Measurements from ENCODE around the gene CHTOP. TPM values are rescaled to one million over a fixed set of nuclear protein-coding genes. Genes with fewer than 3 reads are reported as not detected.
A peak's percentile ranks its signal among the peaks of the same experiment; 100 is the strongest.

Gene CHTOP
- total RNA-seq, 1 experiment from 2014 or later, result 156 TPM

DNA sequence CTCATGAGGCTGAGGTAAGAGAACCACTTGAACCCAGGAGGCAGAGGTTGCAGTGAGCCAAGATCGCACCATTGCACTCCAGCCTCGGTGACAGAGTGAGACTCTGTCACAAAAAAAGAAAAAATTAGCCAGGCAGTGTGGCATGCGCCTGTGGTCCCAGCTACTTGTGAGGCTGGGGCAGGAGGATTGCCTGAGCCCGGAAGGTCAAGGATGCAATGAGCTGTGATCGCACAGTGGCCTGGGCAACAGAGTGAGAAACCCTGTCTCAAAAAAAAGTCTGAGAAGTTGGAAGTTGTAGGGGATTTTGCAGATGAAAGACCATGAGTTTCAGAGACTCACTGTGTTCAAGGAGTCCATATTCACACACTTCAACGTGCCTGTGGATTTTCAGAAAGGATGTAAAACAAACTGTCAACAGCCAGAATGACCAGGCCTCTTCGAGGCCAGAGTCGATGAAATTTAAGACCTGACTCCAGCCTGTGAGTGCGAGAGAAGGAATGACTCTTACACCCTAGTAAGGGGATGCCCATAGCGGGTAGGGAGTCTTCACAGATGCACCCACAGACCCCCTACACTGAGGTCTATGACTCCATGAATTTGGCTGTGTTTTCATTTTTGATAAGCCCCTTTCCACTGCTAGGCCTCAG, 8.8 kb upstream of the CHTOP start:
- peaks cover 31% of the 10 kb centered on the region for H3K4me1 Mint-ChIP-seq (ENCODE audit: insufficient read depth, unreplicated experiment)
- H3K4me3 Mint-ChIP-seq (ENCODE audit: unreplicated experiment), result peak overlapping the region; percentile 84
- no peaks in the 10 kb centered on the region for H3K27me3 Mint-ChIP-seq (ENCODE audit: insufficient read depth, unreplicated experiment)
- no peaks in the 10 kb centered on the region for H3K9me3 Mint-ChIP-seq (ENCODE audit: unreplicated experiment)
- TF ChIP-seq, protein P1, sequence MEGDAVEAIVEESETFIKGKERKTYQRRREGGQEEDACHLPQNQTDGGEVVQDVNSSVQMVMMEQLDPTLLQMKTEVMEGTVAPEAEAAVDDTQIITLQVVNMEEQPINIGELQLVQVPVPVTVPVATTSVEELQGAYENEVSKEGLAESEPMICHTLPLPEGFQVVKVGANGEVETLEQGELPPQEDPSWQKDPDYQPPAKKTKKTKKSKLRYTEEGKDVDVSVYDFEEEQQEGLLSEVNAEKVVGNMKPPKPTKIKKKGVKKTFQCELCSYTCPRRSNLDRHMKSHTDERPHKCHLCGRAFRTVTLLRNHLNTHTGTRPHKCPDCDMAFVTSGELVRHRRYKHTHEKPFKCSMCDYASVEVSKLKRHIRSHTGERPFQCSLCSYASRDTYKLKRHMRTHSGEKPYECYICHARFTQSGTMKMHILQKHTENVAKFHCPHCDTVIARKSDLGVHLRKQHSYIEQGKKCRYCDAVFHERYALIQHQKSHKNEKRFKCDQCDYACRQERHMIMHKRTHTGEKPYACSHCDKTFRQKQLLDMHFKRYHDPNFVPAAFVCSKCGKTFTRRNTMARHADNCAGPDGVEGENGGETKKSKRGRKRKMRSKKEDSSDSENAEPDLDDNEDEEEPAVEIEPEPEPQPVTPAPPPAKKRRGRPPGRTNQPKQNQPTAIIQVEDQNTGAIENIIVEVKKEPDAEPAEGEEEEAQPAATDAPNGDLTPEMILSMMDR (IDR thresholded peaks at IDR 0.05; ENCODE audit: unreplicated experiment), result no peak
- BruUV-seq (replicated peaks), result no TSS peak
- no peak overlapping the region for H3K27ac Mint-ChIP-seq (ENCODE audit: low read depth, unreplicated experiment)
- no peak for DNase-seq (ENCODE audit: unreplicated experiment)
- CTCF ChIA-PET, result interaction anchor here (0.6 to 9.3 kb wide), 10 partner anchors 9 to 272 kb away, joined by 3 to 195 read pairs (median 5); partner anchors contain the start of genes CHTOP, S100A14 and S100A16
- H3K36me3 Mint-ChIP-seq (ENCODE audit: insufficient read depth, unreplicated experiment), result peaks cover 43% of the 10 kb centered on the region
- intact Hi-C loops (cut with micrococcal nuclease), result no loop called here
- POLR2A ChIA-PET, result interaction anchor here (1.3 to 46.1 kb wide), 3 partner anchors 9 to 55 kb away, joined by 3 to 1272 read pairs (median 1272); partner anchors contain the start of genes CHTOP, S100A1, S100A13 and S100A14

DNA sequence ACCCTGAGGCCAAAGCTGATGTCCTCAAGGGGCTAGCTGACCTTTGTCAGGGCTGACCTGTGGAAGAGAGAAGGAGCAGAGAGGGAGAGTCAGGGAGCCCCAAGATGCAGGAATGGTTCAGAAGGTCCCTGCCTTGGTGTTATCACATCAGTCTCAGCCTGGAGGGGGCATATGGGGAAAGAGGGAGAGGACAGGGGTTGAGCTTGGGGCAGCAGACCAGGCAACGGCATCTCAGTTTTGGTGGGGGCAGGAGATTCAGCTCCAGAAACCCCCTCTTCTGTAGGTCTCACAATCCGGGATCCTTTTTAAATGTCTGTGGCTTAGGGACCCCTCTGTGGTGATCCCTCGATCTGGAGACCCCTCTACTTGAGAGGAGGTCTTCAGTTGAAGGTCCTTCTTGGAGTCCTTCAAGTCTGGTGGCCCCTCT, 7.4 kb upstream of the CHTOP start:
- H3K27me3 Mint-ChIP-seq (ENCODE audit: insufficient read depth, unreplicated experiment), result no peaks in the 10 kb centered on the region
- peak overlapping the region; percentile 91 for H3K27ac Mint-ChIP-seq (ENCODE audit: low read depth, unreplicated experiment)
- no peaks in the 10 kb centered on the region for H3K9me3 Mint-ChIP-seq (ENCODE audit: unreplicated experiment)
- ChIA-PET CTCF (interaction anchor here (0.6 to 9.3 kb wide), 20 partner anchors 11 to 225 kb away, joined by 3 to 195 read pairs (median 4); partner anchors contain the start of genes S100A14, S100A16 and SNAPIN), POLR2A (interaction anchor here (1.0 to 46.1 kb wide), 19 partner anchors 8 to 364 kb away, joined by 3 to 1272 read pairs (median 6); partner anchors contain the start of genes CHTOP, JTB, RPS27 and S100A1)
- TF ChIP-seq, protein P1 (IDR thresholded peaks at IDR 0.05; ENCODE audit: unreplicated experiment), result no peak
- DNase-seq (ENCODE audit: unreplicated experiment), result no peak
- H3K4me1 Mint-ChIP-seq (ENCODE audit: insufficient read depth, unreplicated experiment), result peaks cover 32% of the 10 kb centered on the region
- no TSS peak for BruUV-seq (replicated peaks)
- peaks cover 37% of the 10 kb centered on the region for H3K36me3 Mint-ChIP-seq (ENCODE audit: insufficient read depth, unreplicated experiment)
- intact Hi-C loops (cut with micrococcal nuclease), result loop anchor here (2.0 kb wide), 2 partner anchors 32 to 44 kb away; partner anchors contain the start of genes ILF2 and SNAPIN
- H3K4me3 Mint-ChIP-seq (ENCODE audit: unreplicated experiment), result peak overlapping the region; percentile 84

DNA sequence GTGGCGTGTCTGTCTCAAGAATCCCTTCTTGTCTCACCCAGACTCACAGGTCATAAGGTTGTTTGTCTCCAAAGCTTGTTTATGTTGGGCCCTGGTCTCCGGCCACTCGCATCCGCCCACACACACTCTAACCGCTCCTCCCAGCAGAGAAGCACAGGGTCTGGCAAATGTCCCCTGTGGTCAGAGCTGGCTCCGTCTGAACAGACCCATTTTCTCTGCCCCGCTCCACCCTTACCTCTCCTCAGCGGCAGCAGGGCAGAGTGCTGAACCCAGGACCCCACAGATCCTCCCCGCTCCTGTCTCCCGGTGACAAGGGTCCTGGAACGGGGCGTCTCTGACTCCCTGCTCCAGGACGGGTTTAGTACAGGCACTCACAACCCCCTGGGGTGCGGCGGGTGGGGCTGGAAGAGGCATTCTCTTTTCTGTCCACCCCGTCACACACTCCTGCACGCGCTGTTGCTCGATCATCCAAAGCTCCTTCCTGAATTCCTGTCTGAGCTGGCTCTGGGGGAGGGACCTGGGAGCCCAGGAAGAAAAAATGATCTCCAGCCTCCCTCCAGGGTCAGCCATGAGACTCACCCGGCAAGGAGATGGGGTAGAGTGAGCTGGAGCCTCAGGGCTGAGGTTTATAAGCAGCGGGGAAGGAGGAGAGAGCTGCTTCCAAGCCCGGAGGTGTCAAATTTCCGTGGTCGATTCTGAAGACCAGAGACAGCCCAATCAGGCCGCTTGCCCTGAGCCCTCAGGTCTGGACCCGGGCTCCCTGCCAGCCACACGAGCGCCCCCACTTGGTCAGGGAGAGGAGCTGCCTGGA, 6.8 kb upstream of the CHTOP start, which contains the start of gene S100A13:
Gene S100A13 (minus strand): TSS at position 602 of the 811 bp plus-strand sequence. CDS start 1,033 bp downstream, outside the sequence.
- TF ChIP-seq, protein P1 (IDR thresholded peaks at IDR 0.05; ENCODE audit: unreplicated experiment), result peak; percentile 86
- no peaks in the 10 kb centered on the region for H3K9me3 Mint-ChIP-seq (ENCODE audit: unreplicated experiment)
- no peaks in the 10 kb centered on the region for H3K27me3 Mint-ChIP-seq (ENCODE audit: insufficient read depth, unreplicated experiment)
- BruUV-seq (replicated peaks), result TSS peak; percentile 66
- peaks cover 38% of the 10 kb centered on the region for H3K4me1 Mint-ChIP-seq (ENCODE audit: insufficient read depth, unreplicated experiment)
- CTCF ChIA-PET, result interaction anchor here (0.6 to 9.3 kb wide), 33 partner anchors 12 to 1266 kb away, joined by 3 to 195 read pairs (median 4); partner anchors contain the start of genes S100A14, S100A16 and SNAPIN
- H3K4me3 Mint-ChIP-seq (ENCODE audit: unreplicated experiment), result peak within 1 kb of the TSS; percentile 84
- POLR2A ChIA-PET, result interaction anchor here (0.6 to 46.1 kb wide), 26 partner anchors 7 to 793 kb away, joined by 3 to 1272 read pairs (median 4); partner anchors contain the start of genes CHTOP, CREB3L4, INTS3 and JTB
- DNase-seq (ENCODE audit: unreplicated experiment), result peak; percentile 98
- H3K36me3 Mint-ChIP-seq (ENCODE audit: insufficient read depth, unreplicated experiment), result peaks cover 35% of the 10 kb centered on the region
- intact Hi-C loops (cut with micrococcal nuclease), result loop anchor here (1.0 to 2.0 kb wide), 3 partner anchors 32 to 55 kb away; partner anchors contain the start of genes ILF2 and SNAPIN
- peak within 1 kb of the TSS; percentile 91 for H3K27ac Mint-ChIP-seq (ENCODE audit: low read depth, unreplicated experiment)

Data from MCF 10A (cell line).